Ishikawa (cell line): ENCODE results near the gene SLC49A3.

ENCODE experiments used
- CEBPB ChIP-seq: IDR thresholded peaks from 2 replicates; pipeline ENCODE4 v1.6.1; 2012
- CREB1 ChIP-seq: IDR thresholded peaks from 2 replicates; pipeline ENCODE4 v1.6.1; 2012; ENCODE audit warnings: low read depth
- EGR1 ChIP-seq: IDR thresholded peaks from 2 replicates; pipeline ENCODE4 v1.6.1; 2012
- EP300 ChIP-seq: IDR thresholded peaks from 2 replicates; pipeline ENCODE4 v1.6.1; 2012; ENCODE audit warnings: borderline replicate concordance
- NFIC ChIP-seq: IDR thresholded peaks from 2 replicates; pipeline ENCODE4 v1.6.1; 2012
- TAF1 ChIP-seq: IDR thresholded peaks from 2 replicates; pipeline ENCODE4 v1.6.1; 2012; ENCODE audit warnings: low read depth, mild to moderate bottlenecking
- YY1 ChIP-seq: IDR thresholded peaks from 2 replicates; pipeline ENCODE4 v1.6.1; 2012; ENCODE audit warnings: low read depth
- TF ChIP-seq, protein P1 (sequence below): IDR thresholded peaks from 2 replicates; pipeline ENCODE4 v1.6.1; 2012
- TF ChIP-seq, protein P2 (sequence below): IDR thresholded peaks from 2 replicates; pipeline ENCODE4 v1.6.1; 2012; ENCODE audit warnings: low read depth, mild to moderate bottlenecking
- TF ChIP-seq, protein P3 (sequence below): IDR thresholded peaks from 2 replicates; pipeline ENCODE4 v1.6.1; 2012

DNA sequence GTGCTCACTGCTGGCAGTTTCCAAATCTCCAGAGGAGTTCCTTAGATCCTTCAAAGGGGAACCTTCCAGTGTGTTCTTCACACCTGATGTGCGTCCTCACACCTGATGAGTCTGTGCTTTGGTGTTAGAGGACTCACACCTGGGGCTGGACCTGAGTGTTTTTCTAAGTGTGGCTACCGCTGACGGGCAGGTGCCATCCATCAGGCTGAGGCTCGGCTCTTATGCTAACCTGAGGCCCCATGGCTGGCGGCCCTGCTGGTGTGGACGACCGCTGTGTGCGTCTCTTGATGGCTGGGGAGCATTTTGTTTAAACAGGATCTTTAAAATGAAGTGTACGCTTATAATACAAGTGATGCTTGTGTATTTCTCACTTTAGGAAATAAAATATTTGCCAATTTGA lies 45.1 kb upstream of the SLC49A3 start:
- TF ChIP-seq CREB1, result no peak
- no peak for TF ChIP-seq TAF1
- TF ChIP-seq, protein P1, sequence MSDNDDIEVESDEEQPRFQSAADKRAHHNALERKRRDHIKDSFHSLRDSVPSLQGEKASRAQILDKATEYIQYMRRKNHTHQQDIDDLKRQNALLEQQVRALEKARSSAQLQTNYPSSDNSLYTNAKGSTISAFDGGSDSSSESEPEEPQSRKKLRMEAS, result no peak
- no peak for TF ChIP-seq NFIC
- TF ChIP-seq, protein P2, sequence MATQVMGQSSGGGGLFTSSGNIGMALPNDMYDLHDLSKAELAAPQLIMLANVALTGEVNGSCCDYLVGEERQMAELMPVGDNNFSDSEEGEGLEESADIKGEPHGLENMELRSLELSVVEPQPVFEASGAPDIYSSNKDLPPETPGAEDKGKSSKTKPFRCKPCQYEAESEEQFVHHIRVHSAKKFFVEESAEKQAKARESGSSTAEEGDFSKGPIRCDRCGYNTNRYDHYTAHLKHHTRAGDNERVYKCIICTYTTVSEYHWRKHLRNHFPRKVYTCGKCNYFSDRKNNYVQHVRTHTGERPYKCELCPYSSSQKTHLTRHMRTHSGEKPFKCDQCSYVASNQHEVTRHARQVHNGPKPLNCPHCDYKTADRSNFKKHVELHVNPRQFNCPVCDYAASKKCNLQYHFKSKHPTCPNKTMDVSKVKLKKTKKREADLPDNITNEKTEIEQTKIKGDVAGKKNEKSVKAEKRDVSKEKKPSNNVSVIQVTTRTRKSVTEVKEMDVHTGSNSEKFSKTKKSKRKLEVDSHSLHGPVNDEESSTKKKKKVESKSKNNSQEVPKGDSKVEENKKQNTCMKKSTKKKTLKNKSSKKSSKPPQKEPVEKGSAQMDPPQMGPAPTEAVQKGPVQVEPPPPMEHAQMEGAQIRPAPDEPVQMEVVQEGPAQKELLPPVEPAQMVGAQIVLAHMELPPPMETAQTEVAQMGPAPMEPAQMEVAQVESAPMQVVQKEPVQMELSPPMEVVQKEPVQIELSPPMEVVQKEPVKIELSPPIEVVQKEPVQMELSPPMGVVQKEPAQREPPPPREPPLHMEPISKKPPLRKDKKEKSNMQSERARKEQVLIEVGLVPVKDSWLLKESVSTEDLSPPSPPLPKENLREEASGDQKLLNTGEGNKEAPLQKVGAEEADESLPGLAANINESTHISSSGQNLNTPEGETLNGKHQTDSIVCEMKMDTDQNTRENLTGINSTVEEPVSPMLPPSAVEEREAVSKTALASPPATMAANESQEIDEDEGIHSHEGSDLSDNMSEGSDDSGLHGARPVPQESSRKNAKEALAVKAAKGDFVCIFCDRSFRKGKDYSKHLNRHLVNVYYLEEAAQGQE, result no peak
- no peak for TF ChIP-seq CEBPB
- TF ChIP-seq YY1, result no peak
- TF ChIP-seq EGR1, result no peak
- TF ChIP-seq, protein P3, sequence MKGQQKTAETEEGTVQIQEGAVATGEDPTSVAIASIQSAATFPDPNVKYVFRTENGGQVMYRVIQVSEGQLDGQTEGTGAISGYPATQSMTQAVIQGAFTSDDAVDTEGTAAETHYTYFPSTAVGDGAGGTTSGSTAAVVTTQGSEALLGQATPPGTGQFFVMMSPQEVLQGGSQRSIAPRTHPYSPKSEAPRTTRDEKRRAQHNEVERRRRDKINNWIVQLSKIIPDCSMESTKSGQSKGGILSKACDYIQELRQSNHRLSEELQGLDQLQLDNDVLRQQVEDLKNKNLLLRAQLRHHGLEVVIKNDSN, result no peak
- no peak for TF ChIP-seq EP300
